Large intestine (tissue), 12 donors: ENCODE results near the gene HAO2. TPM values are rescaled to one million over a fixed set of nuclear protein-coding genes. Genes with fewer than 3 reads are reported as not detected.
A peak's percentile ranks its signal among the peaks of the same experiment; 100 is the strongest.

Experiments used
- DNase-seq, 2 donors: peaks; one replicate each; pipeline versions ENCODE4 v3.0.0 to v3.0.0-alpha.2; 2013
- H3K27ac ChIP-seq: one replicate; pipeline ENCODE4 v1.5.1; 2013; ENCODE audit warnings: low read length
- H3K27me3 ChIP-seq: 2 replicates; pipeline ENCODE4 v1.6.1; 2013; ENCODE audit warnings: low read length; ENCODE audit not compliant: control insufficient read depth, insufficient read depth
- H3K36me3 ChIP-seq: 2 replicates; pipeline ENCODE4 v1.6.1; 2013; ENCODE audit warnings: low read length; ENCODE audit not compliant: control insufficient read depth, insufficient read depth
- H3K4me1 ChIP-seq: one replicate; pipeline ENCODE4 v1.6.1; 2013; ENCODE audit warnings: low read length; ENCODE audit not compliant: control insufficient read depth, insufficient read depth
- H3K4me3 ChIP-seq: one replicate; pipeline ENCODE4 v1.5.1; 2013; ENCODE audit warnings: low read length
- H3K9me3 ChIP-seq: one replicate; pipeline ENCODE4 v1.6.1; 2013; ENCODE audit warnings: mild to moderate bottlenecking, low read depth, low read length, moderate library complexity; ENCODE audit not compliant: control insufficient read depth
- WGBS: methylation state at CpG from one replicate; pipeline ENCODE4 v1.1.5; 2013; ENCODE audit warnings: low lambda C conversion rate; ENCODE audit not compliant: insufficient coverage; 5-methylcytosine and 5-hydroxymethylcytosine counted together
- long read RNA-seq, 11 donors: transcript quantifications; one replicate each; lab custom pipeline, GENCODE V29; 2026
- polyA plus RNA-seq: library from polyadenylated mRNA; unstranded; fragments of 120-200 nt; gene quantifications from one replicate; pipeline ENCODE4 v1.2.1, GENCODE V29; 2013

HAO2 gene
- polyA plus RNA-seq, result 0.91 TPM
- long read RNA-seq, donor 1, partial matches to known transcripts, result 0 of 1 reads
- long read RNA-seq, donor 1, other reads (novel, unspliced or antisense), result 0 of 1 reads
- long read RNA-seq, donor 2, partial matches to known transcripts, result 0 of 2 reads
- long read RNA-seq, donor 2, other reads (novel, unspliced or antisense), result 0 of 2 reads
- long read RNA-seq, donor 3, result 0 reads
- long read RNA-seq, donor 4, result 0 reads
- long read RNA-seq, donor 5, result 0 reads
- long read RNA-seq, donor 6, result 0 reads
- long read RNA-seq, donor 7, partial matches to known transcripts, result 0 of 1 reads
- long read RNA-seq, donor 7, other reads (novel, unspliced or antisense), result 0 of 1 reads
- long read RNA-seq, donor 8, partial matches to known transcripts, result 0 of 1 reads
- long read RNA-seq, donor 8, other reads (novel, unspliced or antisense), result 0 of 1 reads
- long read RNA-seq, donor 9, partial matches to known transcripts, result 0 of 3 reads
- long read RNA-seq, donor 9, other reads (novel, unspliced or antisense), result 0 of 3 reads
- long read RNA-seq, donor 10, result 0 reads
- long read RNA-seq, donor 11, partial matches to known transcripts, result 0 of 2 reads
- long read RNA-seq, donor 11, other reads (novel, unspliced or antisense), result 0 of 2 reads

DNA sequence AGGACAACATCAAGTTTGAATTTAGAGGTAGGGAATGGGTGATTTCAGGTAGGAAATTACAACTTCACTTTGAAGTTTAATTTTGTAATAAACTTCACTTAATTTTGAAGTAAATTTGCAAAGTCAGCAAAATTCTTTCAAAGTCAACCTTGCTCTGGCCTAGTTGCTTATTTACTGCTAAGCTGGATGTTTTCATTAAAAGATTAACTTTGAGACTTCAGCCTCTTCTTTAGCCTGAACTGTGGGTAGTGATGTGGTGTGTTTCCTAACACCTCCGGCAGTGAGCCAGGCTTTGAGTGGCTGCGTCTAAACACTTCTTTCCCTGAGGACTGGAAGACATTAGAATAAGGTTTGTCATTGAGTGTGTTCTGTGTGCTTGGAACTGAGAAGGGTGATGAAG is at the start of gene HAO2:
TSS of gene HAO2 (plus strand) at position 232 of the 400 bp plus-strand sequence. CDS start 12,301 bp downstream, outside the sequence.
- Histone ChIP-seq H3K27me3 (no peaks in the 10 kb centered on the region), H3K4me1 (peaks cover 7% of the 10 kb centered on the region), H3K4me3 (peak within 1 kb of the TSS; percentile 5), H3K9me3 (no peaks in the 10 kb centered on the region), H3K36me3 (no peaks in the 10 kb centered on the region), H3K27ac (peak within 1 kb of the TSS; percentile 42)
- WGBS, result no CpG with 5 or more reads among the region's 2 CpGs
- DNase-seq, result peak; percentile 21 to 38

DNA sequence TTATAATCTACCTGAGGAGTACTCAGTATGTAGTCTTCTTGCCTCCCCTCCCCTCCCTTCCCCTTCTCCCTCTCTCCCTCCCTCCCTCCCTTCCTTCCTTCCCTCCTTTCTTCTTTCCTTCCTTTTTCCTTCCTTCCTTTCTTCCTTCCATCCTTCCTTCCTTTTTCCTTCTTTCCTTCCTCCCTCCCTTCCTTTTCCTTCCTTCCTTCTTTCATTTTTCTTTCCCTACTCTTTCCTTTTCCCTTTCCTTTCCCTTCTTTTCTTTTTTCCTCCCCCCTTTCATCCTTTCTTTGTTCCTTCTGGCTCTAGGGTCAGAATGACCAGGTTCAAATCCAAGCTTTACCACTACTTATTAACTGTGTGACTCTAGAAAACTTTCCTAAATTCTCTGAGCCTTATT is 48.5 kb upstream of the HAO2 start:
- H3K36me3 ChIP-seq, result no peaks in the 10 kb centered on the region
- no peaks in the 10 kb centered on the region for H3K27me3 ChIP-seq
- no peak overlapping the region for H3K4me3 ChIP-seq
- no peaks in the 10 kb centered on the region for H3K9me3 ChIP-seq
- no peak overlapping the region for H3K27ac ChIP-seq
- no peaks in the 10 kb centered on the region for H3K4me1 ChIP-seq
- no peak for DNase-seq

DNA sequence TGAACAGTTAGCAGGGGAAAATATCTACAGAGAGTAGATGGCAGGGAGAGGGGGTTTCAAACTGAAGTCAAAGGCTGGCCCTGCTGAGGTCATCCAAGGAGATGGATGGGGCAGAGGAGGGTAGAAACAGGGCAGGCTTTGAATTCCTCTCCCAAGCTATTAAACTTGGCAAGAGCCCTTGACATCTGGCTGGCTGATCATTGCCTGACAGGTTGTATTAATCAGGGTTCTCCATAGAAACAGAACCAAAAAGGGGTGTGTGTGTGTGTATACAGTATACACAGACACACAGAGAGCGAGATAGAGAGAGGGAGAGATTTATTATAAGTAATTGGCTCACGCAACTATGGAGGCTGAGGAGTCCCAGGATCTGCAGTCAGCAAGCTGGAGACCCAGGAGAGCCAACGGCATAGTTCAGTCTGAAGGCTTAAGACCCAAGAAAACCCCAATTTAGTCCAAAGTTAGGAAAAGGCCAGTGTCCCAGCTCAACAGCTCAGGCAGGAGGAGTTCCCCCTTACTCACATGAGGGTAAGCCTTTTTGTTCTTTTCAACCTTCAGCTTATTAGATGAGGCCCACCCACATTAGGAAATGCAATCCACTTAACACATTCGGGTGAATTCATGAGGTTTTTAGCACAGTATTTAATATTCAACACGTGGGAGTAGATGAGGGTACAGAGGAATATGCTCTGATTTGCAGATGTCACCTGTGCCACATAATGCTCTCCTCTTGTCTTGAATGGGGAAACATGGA is 46.7 kb upstream of the HAO2 start:
- peaks cover 2% of the 10 kb centered on the region for H3K4me1 ChIP-seq
- WGBS, result no CpG with 5 or more reads among the region's 5 CpGs

DNA sequence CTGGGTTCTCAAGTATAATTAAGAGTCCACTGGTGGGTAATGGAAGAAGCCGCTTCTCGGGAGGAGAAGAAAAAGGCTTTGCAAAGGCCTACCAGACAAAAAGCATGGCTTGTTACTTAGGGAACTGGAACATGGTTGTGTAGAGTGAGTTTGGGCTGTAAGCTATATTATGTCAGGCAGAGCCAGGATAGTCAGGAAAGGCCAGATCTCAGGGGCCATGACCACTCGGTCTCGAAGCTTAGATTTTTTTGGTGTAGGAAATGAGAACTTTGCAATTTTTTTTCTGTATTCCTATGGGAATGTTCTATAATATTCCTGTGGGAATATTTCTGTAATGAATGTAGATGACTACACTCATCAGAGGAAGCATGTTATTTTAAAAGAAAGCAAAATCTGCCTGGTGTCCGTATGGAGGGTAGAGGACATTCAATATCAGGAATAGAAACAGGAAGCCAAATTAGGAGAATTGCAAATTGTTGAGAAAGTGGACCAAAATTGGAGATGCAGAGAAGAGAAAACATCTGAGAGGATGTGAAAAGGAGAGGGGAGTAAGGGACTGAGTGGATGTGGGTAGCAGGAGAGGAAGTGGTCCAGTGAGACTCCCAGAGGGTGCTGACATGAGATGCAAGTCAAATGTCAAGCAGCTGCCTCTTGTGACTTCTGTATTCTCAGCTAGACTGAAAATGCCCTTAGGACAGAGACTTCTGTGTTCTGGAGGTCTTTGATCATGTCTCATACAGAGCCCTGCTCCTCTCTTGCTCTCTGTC is 45.2 kb upstream of the HAO2 start:
- H3K36me3 ChIP-seq, result no peaks in the 10 kb centered on the region
- 75% methylated on average over 1 of the region's 5 CpGs for WGBS
- no peak overlapping the region for H3K27ac ChIP-seq
- H3K4me3 ChIP-seq, result no peak overlapping the region
- H3K4me1 ChIP-seq, result peaks cover 4% of the 10 kb centered on the region
- H3K27me3 ChIP-seq, result peaks cover 4% of the 10 kb centered on the region
- no peak for DNase-seq
- no peaks in the 10 kb centered on the region for H3K9me3 ChIP-seq

More for the DNA sequence above, 46.7 kb upstream of the HAO2 start:
- H3K4me3 ChIP-seq, result no peak overlapping the region
- H3K9me3 ChIP-seq, result no peaks in the 10 kb centered on the region
- no peaks in the 10 kb centered on the region for H3K36me3 ChIP-seq
- H3K27ac ChIP-seq, result no peak overlapping the region
- DNase-seq, result no peak
- H3K27me3 ChIP-seq, result peaks cover 4% of the 10 kb centered on the region

DNA sequence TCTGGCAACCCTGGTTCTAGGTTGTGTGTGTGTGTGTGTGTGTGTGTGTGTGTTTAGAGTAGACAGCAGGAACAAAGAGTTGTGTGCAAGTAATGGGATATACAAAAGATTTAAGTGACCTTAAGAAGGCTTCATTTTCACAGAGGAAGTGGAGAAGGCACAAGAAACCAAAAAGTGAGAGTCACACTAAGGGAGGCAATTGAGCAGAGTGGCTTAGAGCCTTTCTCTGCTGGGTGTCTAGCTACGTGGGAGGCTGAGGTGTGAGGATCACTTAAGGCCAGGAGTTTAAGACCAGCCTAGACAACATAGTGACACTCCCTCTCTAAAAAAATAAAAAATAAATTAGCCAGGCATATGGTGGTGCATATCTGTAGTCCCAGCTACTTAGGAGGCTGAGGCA is 44.4 kb upstream of the HAO2 start:
- H3K36me3 ChIP-seq, result no peaks in the 10 kb centered on the region
- H3K4me1 ChIP-seq, result peaks cover 4% of the 10 kb centered on the region
- DNase-seq, result no peak
- H3K4me3 ChIP-seq, result no peak overlapping the region
- no peak overlapping the region for H3K27ac ChIP-seq
- H3K27me3 ChIP-seq, result peaks cover 4% of the 10 kb centered on the region
- WGBS, result no CpG with 5 or more reads among the region's 1 CpG
- H3K9me3 ChIP-seq, result no peaks in the 10 kb centered on the region

DNA sequence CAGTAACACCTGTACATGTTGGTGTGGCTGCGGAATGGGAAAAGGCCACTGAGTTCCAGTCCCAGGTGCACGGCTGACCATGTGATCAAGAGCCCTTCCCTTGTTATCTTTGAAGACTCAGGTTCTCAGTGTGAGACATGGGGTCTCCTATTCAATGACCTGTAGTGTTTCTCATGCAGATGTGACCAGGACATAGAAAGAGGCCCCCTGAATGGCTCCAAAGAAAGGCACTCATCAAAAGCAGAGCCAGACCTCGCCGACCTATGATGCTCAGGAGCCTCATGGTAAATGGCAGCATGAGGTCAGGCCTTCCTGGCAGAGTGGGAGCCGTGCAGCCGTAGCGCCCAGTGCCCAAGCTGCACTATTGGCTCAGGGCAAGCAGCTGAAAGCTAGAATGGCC is 42.3 kb upstream of the HAO2 start:
- peaks cover 4% of the 10 kb centered on the region for H3K27me3 ChIP-seq
- H3K36me3 ChIP-seq, result no peaks in the 10 kb centered on the region
- peaks cover 4% of the 10 kb centered on the region for H3K4me1 ChIP-seq
- no CpG with 5 or more reads among the region's 7 CpGs for WGBS
- no peak for DNase-seq
- no peak overlapping the region for H3K27ac ChIP-seq
- no peaks in the 10 kb centered on the region for H3K9me3 ChIP-seq
- H3K4me3 ChIP-seq, result no peak overlapping the region

DNA sequence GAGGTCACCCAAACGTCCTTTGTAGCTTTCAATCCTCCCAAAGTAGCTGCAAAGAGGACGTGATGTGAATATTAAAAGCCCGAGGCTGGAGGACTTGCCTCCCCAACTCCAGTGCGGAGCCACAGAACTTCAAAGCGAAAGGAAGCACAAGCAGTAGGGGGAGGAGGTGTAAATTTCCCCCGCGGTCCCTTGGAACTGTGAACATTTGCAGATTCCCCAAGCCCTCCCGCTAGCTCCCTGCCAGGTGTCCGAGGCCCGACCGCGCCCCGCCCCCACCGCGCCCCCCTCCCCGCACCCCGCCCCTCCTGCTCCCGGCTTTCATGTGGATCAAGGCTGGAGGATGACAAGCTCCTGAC is 41.5 kb upstream of the HAO2 start:
- DNase-seq, result peak in 1 of 2 donors; percentile 16
- H3K36me3 ChIP-seq, result no peaks in the 10 kb centered on the region
- peaks cover 4% of the 10 kb centered on the region for H3K27me3 ChIP-seq
- no peak overlapping the region for H3K27ac ChIP-seq
- no peaks in the 10 kb centered on the region for H3K9me3 ChIP-seq
- no CpG with 5 or more reads among the region's 18 CpGs for WGBS
- H3K4me1 ChIP-seq, result peaks cover 4% of the 10 kb centered on the region
- peak overlapping the region; percentile 34 for H3K4me3 ChIP-seq

DNA sequence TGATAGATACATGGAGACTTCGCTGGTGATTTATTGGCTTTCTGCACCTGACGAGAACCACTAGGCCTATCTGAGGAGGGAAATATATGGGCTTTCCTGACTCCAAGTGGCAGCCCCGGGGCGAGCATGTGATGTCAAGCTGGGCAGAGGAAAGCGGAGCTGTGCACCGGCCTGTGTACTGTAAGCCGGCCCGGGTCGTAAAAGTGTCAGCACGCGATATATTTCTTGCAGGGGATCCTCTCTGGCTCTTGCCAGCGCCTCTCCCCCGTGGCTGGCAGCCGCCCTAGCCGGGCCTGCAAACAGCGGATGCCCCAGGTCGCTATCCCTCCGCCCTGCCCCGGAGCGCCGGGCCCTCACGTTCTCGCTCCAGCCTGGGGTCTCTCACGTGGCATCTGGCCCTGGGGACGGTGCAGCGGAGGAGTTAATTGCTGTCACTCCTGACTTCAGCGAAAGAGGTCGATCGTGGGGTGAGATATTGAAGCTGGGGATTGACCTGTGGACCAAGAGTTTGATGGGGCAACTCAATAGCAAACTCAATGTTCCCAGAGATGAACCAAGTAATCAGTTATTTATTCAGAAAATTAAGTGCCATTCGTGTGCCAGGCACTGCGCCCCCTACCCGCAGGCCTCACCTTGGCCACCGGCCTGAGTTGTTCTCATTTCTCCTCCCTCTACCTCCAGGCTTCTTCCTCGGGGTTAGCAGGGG is 41.0 kb upstream of the HAO2 start:
- peak; percentile 38 to 71 for DNase-seq
- peaks cover 4% of the 10 kb centered on the region for H3K4me1 ChIP-seq
- 18% methylated on average over 2 of the region's 34 CpGs for WGBS
- H3K4me3 ChIP-seq, result peak overlapping the region; percentile 34
- H3K27me3 ChIP-seq, result peaks cover 4% of the 10 kb centered on the region
- no peaks in the 10 kb centered on the region for H3K36me3 ChIP-seq
- H3K27ac ChIP-seq, result no peak overlapping the region
- H3K9me3 ChIP-seq, result no peaks in the 10 kb centered on the region

DNA sequence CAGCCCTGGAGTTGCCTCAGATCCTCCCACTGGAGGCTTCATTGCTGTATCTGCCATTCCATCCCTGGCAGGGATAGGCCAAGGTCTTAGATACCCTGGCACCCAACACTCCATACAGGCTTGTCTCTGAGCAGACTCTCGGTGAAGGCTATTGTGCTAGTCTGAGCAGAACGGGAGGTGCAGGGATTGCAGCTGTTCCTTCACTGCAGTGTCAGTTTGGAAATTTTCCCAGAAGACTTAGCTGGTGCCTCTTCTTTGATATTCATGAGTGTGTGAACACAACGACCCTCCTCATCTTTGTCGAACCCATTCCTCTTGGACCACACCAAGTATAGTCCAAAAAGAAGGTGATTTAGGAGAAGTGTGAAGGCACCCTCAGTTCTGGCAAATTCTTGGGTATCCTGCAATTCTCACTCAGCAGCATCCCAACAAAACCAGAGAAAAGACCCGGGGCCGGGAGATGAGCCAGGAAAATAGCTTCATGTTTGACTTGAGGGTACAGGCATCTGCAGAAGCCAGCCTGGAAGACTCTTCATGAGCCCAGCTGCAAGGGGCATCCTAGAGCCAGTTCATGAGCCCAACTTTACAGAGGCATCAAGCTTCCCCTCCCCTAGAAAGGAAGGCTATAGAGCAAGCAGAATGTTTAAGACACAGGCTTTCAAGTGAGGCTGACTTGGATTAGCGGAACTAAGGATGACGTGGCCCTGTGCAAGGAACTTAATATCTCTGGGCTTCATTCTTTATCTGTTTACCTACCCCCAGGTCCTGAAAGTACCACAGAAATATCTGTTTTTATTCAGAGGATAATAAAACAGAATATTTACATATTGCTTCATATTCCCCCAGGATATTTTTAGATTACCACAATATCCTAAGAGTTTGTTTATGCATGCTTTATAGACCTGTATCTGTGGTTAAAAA is 38.8 kb upstream of the HAO2 start:
- Histone ChIP-seq H3K36me3 (no peaks in the 10 kb centered on the region), H3K9me3 (peaks cover 6% of the 10 kb centered on the region), H3K4me3 (no peak overlapping the region), H3K27me3 (peaks cover 4% of the 10 kb centered on the region), H3K27ac (no peak overlapping the region), H3K4me1 (peaks cover 4% of the 10 kb centered on the region)
- WGBS, result no CpG with 5 or more reads among the region's 8 CpGs
- DNase-seq, result no peak
